OCI-LY7 (cell line): ENCODE data around the gene RSPRY1. TPM values are rescaled to one million over a fixed set of nuclear protein-coding genes. Genes with fewer than 3 reads are reported as not detected.

Experiments used
- BruUV-seq: library from RNA; stranded (reverse); fragments of 400-500 nt; replicated peaks from 2 replicates; lab custom pipeline; 2021; lab: Mats Ljungman, UMichigan
- CTCF ChIA-PET: fragments of 300-600 bp; sonication (Branson Sonifier 250); formaldehyde crosslinking; loops from one replicate; lab custom pipeline; 2022; ENCODE audit warnings: antibody characterized with exemption; ENCODE audit not compliant: unreplicated experiment; lab: Charles Lee
- POLR2A ChIA-PET: fragments of 300-600 bp; sonication (Branson Sonifier 250); formaldehyde crosslinking; loops from one replicate; lab custom pipeline; 2022; ENCODE audit warnings: antibody characterized with exemption; lab: Charles Lee
- DNase-seq: peaks from one replicate; pipeline ENCODE4 v3.0.0-alpha.2; 2015; ENCODE audit warnings: low spot score
- H2AFZ ChIP-seq: fragments of 200-600 bp; sonication (generic), shearing (Covaris generic); 2 replicates; pipeline ENCODE4 v1.6.1; 2014; ENCODE audit warnings: mild to moderate bottlenecking, antibody characterized with exemption, low read length, moderate library complexity
- H3K27ac ChIP-seq: fragments of 200-600 bp; sonication (generic); 2 replicates; pipeline ENCODE4 v1.5.1; 2014; ENCODE audit warnings: mixed run types, low read depth, mild to moderate bottlenecking, moderate library complexity, low read length, inconsistent platforms; ENCODE audit not compliant: poor library complexity, severe bottlenecking
- H3K36me3 ChIP-seq: fragments of 200-600 bp; sonication (generic); 2 replicates; pipeline ENCODE4 v1.6.1; 2014; ENCODE audit warnings: mild to moderate bottlenecking, antibody characterized with exemption, low read length, moderate library complexity, mixed read lengths; ENCODE audit not compliant: insufficient read depth
- H3K4me1 ChIP-seq: fragments of 200-600 bp; sonication (generic); 2 replicates; pipeline ENCODE4 v1.5.1; 2014; ENCODE audit warnings: mild to moderate bottlenecking, low read length; ENCODE audit not compliant: insufficient read depth, poor library complexity, severe bottlenecking
- H3K4me2 ChIP-seq: fragments of 200-600 bp; sonication (generic); 2 replicates; pipeline ENCODE4 v1.6.1; 2014; ENCODE audit warnings: mild to moderate bottlenecking, low read length
- H3K4me3 ChIP-seq: fragments of 200-600 bp; sonication (generic); 2 replicates; pipeline ENCODE4 v1.5.1; 2014; ENCODE audit warnings: mild to moderate bottlenecking, low read depth, low read length; ENCODE audit not compliant: poor library complexity, severe bottlenecking
- H3K79me2 ChIP-seq: fragments of 200-600 bp; sonication (generic); 2 replicates; pipeline ENCODE4 v1.6.1; 2016; ENCODE audit warnings: low read depth, mild to moderate bottlenecking, low read length, moderate library complexity, mixed read lengths; ENCODE audit not compliant: insufficient read depth
- H3K9me2 ChIP-seq: fragments of 200-600 bp; sonication (generic); 2 replicates; pipeline ENCODE4 v1.6.1; 2016; ENCODE audit warnings: mild to moderate bottlenecking, low read length, mixed read lengths; ENCODE audit not compliant: insufficient read depth
- H3K9me3 ChIP-seq: fragments of 200-600 bp; sonication (generic); 2 replicates; pipeline ENCODE4 v1.6.1; 2014; ENCODE audit warnings: mild to moderate bottlenecking, mixed run types, low read length, mixed read lengths
- H4K20me1 ChIP-seq: fragments of 200-600 bp; sonication (generic); 2 replicates; pipeline ENCODE4 v1.6.1; 2014; ENCODE audit warnings: mild to moderate bottlenecking, antibody characterized with exemption, low read length, moderate library complexity, mixed read lengths; ENCODE audit not compliant: insufficient read depth
- CTCF ChIP-seq: fragments of 200-600 bp; sonication (generic); conservative IDR thresholded peaks from 2 replicates; pipeline ENCODE4 v1.5.1; 2014; ENCODE audit warnings: mild to moderate bottlenecking, antibody characterized with exemption, low read length, moderate library complexity, mixed read lengths
- EZH2phosphoT487 ChIP-seq: fragments of 200-600 bp; sonication (generic); IDR thresholded peaks from 2 replicates; pipeline ENCODE4 v1.6.1; 2018; ENCODE audit warnings: low read depth, borderline replicate concordance, mild to moderate bottlenecking, mixed run types, antibody characterized with exemption, low read length, moderate library complexity, mixed read lengths
- intact Hi-C: fragments of 100-400 bp; cut with micrococcal nuclease; formaldehyde crosslinking; loops from one replicate; pipeline ENCODE4 v1.10.0; 2022; ENCODE audit not compliant: unreplicated experiment
- total RNA-seq, 2 experiments: library from RNA; depleted of rRNA in 1 of 2; stranded (reverse); fragments of >200 nt in 1 of 2; shearing (Covaris generic) in 1 of 2; gene quantifications; 2 replicates each; pipeline ENCODE4 v1.2.3, GENCODE V29; 2014 to 2022

Gene RSPRY1
- total RNA-seq, 2 experiments from 2014 or later, result 17.1 to 25.2 TPM

DNA sequence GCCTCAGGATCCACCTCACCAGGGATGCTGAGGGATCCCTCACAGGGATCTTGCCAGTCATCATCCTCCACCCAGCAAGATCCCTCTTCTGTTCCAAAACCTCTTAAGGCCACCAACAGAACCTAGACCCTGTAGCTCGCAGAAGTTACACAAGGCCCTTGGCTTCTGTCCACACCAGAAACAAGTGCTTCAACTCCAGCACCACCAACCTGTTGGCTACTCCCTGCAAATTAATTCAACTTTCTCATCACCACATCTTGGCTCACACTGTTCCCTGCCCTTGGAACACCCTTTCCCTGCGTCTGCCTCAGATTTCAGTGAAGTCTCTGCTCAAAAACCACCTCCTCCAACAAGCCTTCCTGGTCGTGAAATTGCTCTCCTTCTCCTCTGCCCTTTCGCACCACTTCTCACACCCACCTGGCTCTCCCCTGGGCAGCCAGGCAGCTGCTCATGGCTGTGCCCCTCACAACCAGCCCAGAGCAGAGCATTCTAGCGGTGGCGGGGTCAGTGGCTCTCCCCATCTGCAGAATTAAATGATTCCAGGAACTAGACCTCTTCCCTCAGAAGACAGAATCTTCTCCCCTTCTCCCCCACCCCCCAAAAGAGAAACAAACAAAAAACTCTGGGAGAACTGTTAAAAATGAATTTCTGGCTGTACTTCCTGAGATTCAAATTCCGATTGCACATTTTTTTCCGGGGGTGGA is 96.5 kb downstream of the RSPRY1 start:
- Histone ChIP-seq H3K27ac (no peak overlapping the region), H3K79me2 (no peaks in the 10 kb centered on the region), H3K36me3 (no peaks in the 10 kb centered on the region), H3K9me2 (no peaks in the 10 kb centered on the region), H3K4me2 (no peak overlapping the region), H3K9me3 (no peaks in the 10 kb centered on the region), H3K4me1 (no peaks in the 10 kb centered on the region), H3K4me3 (no peak overlapping the region), H4K20me1 (no peaks in the 10 kb centered on the region), H2AFZ (no peak overlapping the region)
- ChIA-PET POLR2A (no interaction called here), CTCF (no interaction called here)
- no peak for TF ChIP-seq CTCF
- no peak for TF ChIP-seq EZH2phosphoT487
- no peak for DNase-seq
- intact Hi-C loops, result no loop called here
- BruUV-seq, result no TSS peak

GRCh38 chr16:57283214-57283958 is 97.3 kb downstream of the RSPRY1 start:
- intact Hi-C loops, result no loop called here
- Histone ChIP-seq H3K36me3 (no peaks in the 10 kb centered on the region), H3K79me2 (no peaks in the 10 kb centered on the region), H3K4me3 (no peak overlapping the region), H3K27ac (no peak overlapping the region), H3K9me3 (no peaks in the 10 kb centered on the region), H2AFZ (no peak overlapping the region), H3K4me1 (no peaks in the 10 kb centered on the region), H3K4me2 (no peak overlapping the region), H3K9me2 (no peaks in the 10 kb centered on the region), H4K20me1 (no peaks in the 10 kb centered on the region)
- no peak for DNase-seq
- no TSS peak for BruUV-seq
- POLR2A ChIA-PET, result no interaction called here
- CTCF ChIA-PET, result no interaction called here
- TF ChIP-seq CTCF (no peak), EZH2phosphoT487 (no peak)

- no peaks in the 10 kb centered on the region for H3K9me3 ChIP-seq
- intact Hi-C loops, result no loop called here
- POLR2A ChIA-PET, result no interaction called here
- H3K27ac ChIP-seq, result no peak overlapping the region
- no peaks in the 10 kb centered on the region for H4K20me1 ChIP-seq
- H3K4me2 ChIP-seq, result no peak overlapping the region
- BruUV-seq, result no TSS peak
- no peaks in the 10 kb centered on the region for H3K79me2 ChIP-seq
- TF ChIP-seq EZH2phosphoT487 (no peak), CTCF (no peak)
- CTCF ChIA-PET, result no interaction called here
- H3K9me2 ChIP-seq, result no peaks in the 10 kb centered on the region
- no peaks in the 10 kb centered on the region for H3K4me1 ChIP-seq
- H2AFZ ChIP-seq, result no peak overlapping the region
- no peak overlapping the region for H3K4me3 ChIP-seq
- no peaks in the 10 kb centered on the region for H3K36me3 ChIP-seq
- DNase-seq, result no peak
Observed at GRCh38 chr16:57283959-57284208, 97.8 kb downstream of the RSPRY1 start.
